GM10248 (cell line): ENCODE results near the gene FAHD1.

ENCODE experiments used
- CTCF ChIA-PET: fragments of 300-600 bp; sonication (Branson Sonifier 250); formaldehyde crosslinking; extraction: SDS; loops from one replicate; lab custom pipeline; 2021; ENCODE audit warnings: antibody characterized with exemption; lab: Yijun Ruan, JAX
- POLR2A ChIA-PET: fragments of 350-650 bp; sonication (Branson Sonifier 250); formaldehyde crosslinking; extraction: SDS; loops from one replicate; lab custom pipeline; 2020; ENCODE audit warnings: antibody characterized with exemption; lab: Yijun Ruan, JAX
- DNase-seq: peaks from one replicate; pipeline ENCODE4 v3.0.0; 2012; ENCODE audit errors: extremely low spot score
- TF ChIP-seq, protein P1 (sequence below): IDR thresholded peaks from 2 replicates; pipeline ENCODE4 v1.5.1; 2012; ENCODE audit warnings: mild to moderate bottlenecking, low read depth; ENCODE audit errors: extremely low read depth, missing control alignments, control extremely low read depth

The FAHD1 gene

DNA sequence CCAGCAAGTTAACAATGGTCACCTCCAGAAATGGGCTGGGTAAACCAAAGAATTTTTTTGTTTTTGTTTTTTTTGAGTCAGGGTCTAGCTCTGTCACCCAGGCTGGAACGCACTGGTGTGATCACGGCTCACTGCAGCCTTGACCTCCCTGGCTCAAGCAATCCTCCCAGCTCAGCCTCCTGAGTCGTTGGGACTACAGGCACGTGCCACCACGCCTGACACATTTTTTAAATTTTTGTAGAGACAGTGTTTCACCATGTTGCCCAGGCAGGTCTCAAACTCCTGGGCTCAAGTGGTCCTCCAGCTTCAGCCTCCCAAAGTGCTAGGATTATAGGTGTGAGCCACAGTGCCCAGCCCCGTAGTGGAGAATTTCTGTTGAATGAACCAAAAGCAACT, 46.3 kb upstream of the FAHD1 start:
- CTCF ChIA-PET, result no interaction called here

DNA sequence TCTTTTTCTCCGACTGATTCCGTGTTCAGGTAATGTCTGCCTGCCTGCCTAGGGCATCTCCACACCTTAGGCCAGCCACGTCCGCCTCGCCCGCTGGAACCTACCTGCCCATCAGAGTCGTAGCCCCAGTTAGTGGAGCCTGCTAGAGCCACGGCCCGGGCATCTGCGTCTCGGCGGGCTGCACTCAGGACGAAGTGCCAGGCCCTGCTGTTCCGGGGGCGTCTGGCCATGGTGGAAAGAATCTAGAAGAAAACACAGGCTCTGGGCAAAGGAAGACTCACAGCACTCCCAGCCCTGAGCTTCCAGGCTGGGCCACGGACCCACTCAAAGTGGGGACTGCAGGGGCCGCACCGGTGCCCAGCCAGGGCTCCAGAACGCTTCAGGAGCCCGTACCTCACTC, 45.8 kb upstream of the FAHD1 start:
- DNase-seq, result no peak
- ChIA-PET POLR2A (interaction anchor here (2.3 kb wide), 1 partner anchor 184 kb away, joined by 24 read pairs; the partner anchor contains the start of gene RPS2), CTCF (interaction anchor here (1.1 to 1.7 kb wide), 3 partner anchors 7 to 12 kb away, joined by 4 to 17 read pairs (median 5); partner anchors contain the start of genes EME2, IGFALS and MRPS34)
- TF ChIP-seq, protein P1, sequence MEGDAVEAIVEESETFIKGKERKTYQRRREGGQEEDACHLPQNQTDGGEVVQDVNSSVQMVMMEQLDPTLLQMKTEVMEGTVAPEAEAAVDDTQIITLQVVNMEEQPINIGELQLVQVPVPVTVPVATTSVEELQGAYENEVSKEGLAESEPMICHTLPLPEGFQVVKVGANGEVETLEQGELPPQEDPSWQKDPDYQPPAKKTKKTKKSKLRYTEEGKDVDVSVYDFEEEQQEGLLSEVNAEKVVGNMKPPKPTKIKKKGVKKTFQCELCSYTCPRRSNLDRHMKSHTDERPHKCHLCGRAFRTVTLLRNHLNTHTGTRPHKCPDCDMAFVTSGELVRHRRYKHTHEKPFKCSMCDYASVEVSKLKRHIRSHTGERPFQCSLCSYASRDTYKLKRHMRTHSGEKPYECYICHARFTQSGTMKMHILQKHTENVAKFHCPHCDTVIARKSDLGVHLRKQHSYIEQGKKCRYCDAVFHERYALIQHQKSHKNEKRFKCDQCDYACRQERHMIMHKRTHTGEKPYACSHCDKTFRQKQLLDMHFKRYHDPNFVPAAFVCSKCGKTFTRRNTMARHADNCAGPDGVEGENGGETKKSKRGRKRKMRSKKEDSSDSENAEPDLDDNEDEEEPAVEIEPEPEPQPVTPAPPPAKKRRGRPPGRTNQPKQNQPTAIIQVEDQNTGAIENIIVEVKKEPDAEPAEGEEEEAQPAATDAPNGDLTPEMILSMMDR, result no peak

More for the DNA sequence above, 46.3 kb upstream of the FAHD1 start:
- DNase-seq, result no peak
- TF ChIP-seq, protein P1, result no peak
- POLR2A ChIA-PET, result no interaction called here

DNA sequence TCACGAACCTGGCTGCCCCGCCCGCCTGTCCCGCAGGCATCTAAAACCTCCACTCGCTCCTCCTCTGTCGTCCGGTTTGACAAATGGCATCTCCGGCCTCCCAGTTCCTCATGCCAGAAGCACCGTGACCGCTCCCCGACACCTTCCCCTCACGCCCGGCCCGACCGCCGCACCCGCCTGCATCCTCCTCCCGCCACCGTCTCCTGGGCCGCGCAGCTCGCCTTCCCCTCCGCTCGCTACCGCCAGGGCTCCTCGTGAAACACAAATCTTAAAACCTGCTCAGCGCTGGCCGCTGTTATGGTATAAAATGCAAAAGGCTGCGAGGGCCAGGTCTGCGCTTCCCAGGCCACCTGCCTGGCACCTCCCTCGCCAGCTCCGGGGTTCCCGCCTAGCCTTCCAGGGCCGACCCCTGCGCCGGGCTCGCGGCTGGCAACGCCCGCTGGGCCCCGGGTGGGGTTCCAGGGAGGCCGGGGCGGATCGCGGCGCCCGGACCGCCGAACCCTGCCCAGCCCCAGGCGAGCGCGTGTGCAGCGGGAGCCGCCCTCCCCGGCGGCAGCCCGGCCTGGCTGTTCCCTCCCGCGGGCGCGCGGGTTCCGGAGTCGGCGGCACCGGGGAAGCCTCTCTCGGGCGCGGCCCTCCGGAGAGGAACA, 45.1 kb upstream of the FAHD1 start:
- CTCF ChIA-PET, result interaction anchor here (1.0 to 2.0 kb wide), 9 partner anchors 8 to 1145 kb away, joined by 3 to 17 read pairs (median 5); partner anchors contain the start of genes EME2, IGFALS, MRPS34 and NME3
- POLR2A ChIA-PET, result interaction anchor here (1.2 to 2.4 kb wide), 3 partner anchors 10 to 373 kb away, joined by 9 to 24 read pairs (median 11); partner anchors contain the start of genes EME2, MRPS34, NME3 and RPS2
- TF ChIP-seq, protein P1, result no peak
- DNase-seq, result no peak

DNA sequence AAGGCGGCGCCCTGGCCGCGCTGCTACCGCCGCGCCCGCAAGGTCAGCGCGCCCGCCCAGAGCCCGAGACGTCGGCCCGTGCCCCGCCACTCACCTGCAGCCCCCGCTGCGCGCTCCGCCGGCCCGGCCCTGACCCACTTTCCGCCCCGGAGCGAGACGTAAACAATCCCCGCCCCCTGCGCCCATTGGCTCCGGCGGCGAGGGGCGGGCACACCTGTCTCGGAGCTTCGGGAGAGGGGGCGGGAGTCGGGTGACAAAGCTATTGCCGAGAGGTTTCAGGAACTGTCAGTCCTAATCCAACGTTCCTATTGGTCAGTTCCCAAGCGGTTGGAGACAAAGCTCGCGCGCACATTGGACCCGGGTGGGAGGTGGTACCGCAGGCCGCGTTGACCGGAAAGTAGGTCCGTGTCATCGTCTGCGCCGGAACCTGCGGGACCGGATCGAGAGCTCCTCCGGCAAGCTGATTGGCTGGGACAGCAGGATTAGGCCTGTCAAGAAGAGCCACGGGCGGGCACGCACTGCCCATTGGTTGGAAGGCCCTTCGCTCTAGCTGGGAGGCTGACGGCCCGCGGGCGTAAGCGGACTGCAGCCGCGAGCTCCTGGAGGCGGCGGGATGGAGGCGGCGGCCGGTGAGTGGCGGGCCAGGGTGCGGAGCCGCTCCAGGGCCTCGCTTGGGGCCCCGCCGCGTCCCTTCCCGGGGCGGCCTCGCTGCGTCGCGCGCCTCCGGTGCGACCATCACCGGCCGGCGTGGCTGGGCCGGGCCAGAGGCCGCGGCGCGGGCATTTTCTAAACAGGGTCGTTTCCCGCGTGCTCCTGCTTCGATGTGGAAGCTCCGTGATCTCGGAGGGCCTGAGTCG, 44.4 kb upstream of the FAHD1 start, which contains the start of the genes NUBP2 and SPSB3:
TSS of gene NUBP2 (plus strand) at position 553 of the 857 bp plus-strand sequence. CDS start at position 614, 61 bp downstream.
TSS of gene SPSB3 (minus strand) at position 164 of the 857 bp plus-strand sequence. CDS start 1,088 bp downstream, outside the sequence.
- ChIA-PET CTCF (interaction anchor here (0.8 to 2.0 kb wide), 13 partner anchors 9 to 1144 kb away, joined by 3 to 17 read pairs (median 5); partner anchors contain the start of genes EME2, IGFALS, MAPK8IP3 and MRPS34), POLR2A (interaction anchor here (0.6 to 2.4 kb wide), 7 partner anchors 8 to 373 kb away, joined by 4 to 24 read pairs (median 6); partner anchors contain the start of genes EME2, MRPS34, NME3 and RPS2)
- TF ChIP-seq, protein P1, result no peak
- DNase-seq, result peak; percentile 98

DNA sequence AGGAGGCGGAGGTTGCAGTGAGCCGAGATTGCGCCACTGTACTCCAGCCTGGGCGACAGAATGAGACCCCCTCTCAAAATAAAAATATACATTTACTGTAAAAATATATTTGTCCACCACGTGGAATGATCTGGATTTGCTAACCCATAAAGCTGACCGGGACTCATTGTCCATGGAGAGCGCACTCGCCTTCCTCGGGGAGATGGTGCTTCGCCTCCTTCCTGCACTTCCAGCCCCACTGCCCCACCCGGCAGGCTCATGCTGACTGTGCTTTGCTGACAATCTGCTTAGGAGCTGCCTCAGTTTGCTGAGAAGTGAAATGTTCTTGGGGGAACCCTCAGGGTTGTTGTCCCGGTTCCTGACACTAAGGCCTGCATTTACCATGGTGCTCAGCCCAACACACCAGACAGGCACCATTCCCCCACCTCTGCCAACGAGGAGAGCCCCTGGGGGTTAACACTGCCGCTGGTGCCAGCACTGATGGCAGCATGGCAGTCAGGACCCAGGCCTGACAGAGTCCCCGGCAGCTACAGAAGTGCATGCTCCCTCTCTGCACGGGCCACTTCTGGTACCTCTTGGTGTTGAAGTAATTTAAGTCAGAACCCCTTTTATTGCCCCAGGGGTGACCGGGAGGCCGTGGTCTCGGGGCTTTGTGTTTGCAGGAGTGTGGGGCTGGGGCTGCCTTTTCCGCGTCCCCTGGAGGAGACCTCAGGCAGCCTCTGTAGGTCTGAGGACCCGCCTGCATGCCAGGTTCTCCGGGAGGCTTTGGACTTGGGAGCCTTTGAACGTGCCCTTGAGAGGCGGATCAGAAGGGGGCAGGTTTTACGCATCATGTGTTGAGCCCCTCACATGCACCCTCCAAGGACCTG, 41.8 kb upstream of the FAHD1 start:
- CTCF ChIA-PET, result interaction anchor here (0.7 kb wide), 1 partner anchor 11 kb away, joined by 3 read pairs; no protein-coding TSS in a partner anchor
- POLR2A ChIA-PET, result no interaction called here
- DNase-seq, result no peak
- TF ChIP-seq, protein P1, result no peak

DNA sequence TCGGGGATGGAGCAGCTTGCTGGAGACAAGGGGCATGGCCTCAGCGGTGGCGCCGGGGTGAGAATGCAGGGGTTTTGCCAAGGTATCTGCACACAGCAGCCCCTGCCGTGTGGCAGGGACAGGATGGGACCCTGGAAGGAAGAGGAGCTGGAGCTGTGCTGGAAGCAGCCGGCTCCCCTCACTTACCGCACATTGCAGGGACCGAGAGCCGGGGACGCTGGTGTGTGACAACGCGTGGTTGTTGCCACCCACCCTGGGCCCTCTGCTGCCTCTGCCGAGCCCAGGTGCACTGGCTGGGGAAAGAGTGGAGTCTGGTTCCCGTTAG, 41.2 kb upstream of the FAHD1 start:
- CTCF ChIA-PET, result no interaction called here
- TF ChIP-seq, protein P1, result no peak
- DNase-seq, result no peak
- POLR2A ChIA-PET, result no interaction called here
